Hematopoietic multipotent progenitor cell treated with erythropoietin and hydrocortisone succinate and interleukin-3 and kit ligand, for 4 days (in vitro differentiated cells): ENCODE data around the gene SPTBN5.

ENCODE experiments used
- DNase-seq: peaks from one replicate; pipeline ENCODE4 v3.0.0-alpha.2; 2015

The SPTBN5 gene

DNA sequence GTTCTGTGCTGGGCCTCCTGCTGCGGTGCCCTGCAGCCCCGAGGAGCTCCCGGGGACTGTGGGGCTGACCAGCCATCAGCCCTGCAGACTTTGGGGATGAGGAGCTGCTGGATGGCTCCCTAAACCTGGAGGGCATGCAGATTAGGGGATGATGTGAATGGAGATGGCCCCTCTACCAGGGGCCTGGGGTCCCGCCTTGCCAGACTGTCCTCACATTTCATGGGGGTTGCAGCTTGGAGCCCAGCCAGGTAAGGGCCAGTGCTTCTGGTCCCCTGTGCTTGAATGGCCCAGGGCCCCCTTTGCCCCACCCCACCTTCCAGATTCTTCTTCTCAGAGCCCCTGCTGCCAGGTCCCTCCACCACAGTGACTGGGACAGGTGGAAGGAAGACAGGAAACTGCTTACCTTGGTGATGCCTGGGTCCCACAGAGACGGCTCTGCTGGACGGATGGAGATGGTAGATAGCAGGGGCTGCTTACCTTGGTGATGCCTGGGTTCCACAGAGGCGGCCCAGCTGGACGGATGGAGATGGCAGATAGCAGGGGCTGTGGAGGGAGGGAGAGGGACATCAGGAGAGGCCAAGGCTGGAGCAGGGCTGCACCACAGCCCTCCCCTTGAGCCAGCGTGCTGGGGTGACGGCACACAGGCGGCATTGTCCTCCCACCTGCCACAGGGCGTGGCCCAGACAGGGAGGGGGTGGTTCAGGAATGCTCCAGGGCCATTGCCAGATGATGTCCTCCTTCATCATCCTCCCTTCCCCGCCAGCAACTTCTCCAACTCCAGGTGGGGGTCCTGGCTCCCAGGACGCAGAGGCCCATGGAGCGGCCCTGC is at the start of gene SPTBN5:
SPTBN5 (minus strand) TSS at position 632 of the 829 bp plus-strand sequence; CDS start at position 76, 556 bp downstream.
- DNase-seq = no peak

DNA sequence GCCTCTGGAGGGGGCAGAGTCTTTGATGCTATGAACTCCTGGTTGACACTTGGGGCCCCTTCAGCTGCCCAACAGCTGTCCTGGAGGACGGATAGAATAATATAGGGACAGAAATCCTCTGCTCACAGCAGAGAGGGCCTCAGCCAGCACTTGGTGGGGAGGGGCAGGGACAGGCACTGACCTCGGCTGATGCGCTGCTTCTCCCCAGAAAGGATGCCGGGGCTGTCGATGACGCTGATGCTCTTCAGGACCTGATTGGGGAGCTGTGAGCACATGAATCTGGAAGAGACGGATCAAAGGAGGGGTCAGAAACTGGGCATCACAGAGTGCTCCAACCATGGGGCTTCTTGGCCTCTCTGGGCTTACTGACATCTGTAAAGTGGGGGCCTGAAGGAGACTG is 49.0 kb upstream of the SPTBN5 start:
- no peak for DNase-seq

DNA sequence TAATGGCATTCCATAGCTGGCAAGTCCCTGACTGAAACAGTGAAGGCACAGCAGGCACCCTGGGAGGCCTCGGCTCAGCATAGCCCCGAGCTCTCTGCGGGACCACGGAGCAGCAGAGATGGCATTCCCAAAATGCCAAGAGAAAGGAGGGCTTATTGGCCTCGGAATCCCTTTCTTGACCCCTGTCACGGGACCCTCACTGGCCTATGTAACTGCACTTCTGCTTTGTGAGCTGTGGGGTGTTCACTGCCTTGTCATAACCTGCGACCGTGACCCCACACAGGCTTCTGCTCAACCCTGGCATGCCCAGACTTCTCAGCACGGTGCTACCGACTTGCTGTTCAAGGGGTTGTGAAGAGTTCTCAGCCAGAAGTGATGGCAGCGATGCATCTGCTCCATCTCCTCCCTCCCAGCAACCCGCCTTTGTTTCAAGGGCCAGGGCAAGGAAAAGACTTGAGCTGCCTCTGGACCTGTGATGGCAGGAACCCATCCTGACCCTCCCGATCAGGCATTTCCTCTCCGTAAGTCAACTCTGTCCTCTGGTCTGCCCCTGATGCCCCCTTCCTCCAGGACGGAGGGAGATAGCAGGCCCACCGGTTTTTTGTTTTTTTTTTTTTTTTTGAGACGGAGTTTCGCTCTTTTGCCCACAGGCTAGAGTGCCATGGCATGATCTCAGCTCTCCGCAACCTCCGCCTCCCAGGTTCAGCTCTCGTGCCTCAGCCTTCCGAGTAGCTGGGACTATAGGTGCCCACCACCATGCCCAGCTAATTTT is 48.0 kb upstream of the SPTBN5 start:
- no peak for DNase-seq

DNA sequence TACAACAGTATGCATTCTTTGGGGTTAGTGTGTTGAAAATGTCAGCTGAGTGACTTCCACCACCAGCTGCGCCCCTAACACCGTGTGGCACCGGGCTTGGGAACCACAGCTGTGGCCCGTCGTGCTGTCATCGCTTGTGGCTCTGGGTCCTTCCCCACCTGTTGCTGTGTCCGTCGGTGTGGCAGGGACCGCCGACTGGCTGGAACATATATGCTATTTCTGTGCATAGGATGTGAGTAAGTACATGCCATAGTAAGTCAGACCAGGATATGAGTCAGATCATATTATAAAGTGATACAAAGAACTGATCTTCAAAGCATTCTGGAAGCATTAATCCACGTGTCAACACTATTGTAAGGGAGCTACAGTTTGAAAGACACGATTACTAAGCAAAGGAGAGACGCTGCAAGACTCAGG is 46.6 kb upstream of the SPTBN5 start:
- no peak for DNase-seq

DNA sequence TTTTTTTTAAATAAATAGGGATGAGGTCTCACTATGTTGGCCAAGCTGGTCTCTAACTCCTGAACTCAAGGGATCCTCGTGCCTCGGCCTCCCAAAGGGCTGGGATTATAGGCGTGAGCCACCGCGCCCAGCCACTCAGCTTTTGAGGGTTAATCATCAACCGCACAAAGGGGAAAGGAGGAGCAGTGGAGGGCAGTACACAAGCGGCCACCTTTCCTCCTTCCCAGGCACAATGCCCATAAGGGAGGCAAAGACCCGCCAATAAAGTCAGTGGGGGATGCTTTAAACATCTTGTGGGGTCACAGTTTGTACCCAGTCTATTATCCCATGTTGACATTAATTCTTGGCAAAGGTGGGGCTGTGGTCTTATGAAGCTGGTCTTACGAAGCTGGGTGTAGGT is 46.1 kb upstream of the SPTBN5 start:
- DNase-seq = no peak

DNA sequence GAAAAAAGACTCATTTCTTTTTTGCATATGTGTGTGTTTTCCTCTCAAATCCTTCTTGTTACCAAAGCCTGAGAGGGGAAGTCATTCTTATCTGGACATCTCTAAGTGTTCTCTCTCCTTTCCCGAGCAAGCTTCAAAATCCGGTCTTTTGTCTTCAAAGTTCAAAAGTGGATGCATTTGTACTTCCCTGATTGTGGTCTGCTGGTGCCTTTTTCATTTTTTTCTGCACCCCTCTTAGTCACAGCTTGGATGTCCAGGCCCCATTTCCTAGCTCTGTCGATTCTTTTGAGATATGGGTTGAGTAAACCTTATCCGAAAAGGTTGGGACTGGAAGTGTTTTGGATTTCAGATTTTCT is 43.7 kb upstream of the SPTBN5 start:
- DNase-seq = no peak

DNA sequence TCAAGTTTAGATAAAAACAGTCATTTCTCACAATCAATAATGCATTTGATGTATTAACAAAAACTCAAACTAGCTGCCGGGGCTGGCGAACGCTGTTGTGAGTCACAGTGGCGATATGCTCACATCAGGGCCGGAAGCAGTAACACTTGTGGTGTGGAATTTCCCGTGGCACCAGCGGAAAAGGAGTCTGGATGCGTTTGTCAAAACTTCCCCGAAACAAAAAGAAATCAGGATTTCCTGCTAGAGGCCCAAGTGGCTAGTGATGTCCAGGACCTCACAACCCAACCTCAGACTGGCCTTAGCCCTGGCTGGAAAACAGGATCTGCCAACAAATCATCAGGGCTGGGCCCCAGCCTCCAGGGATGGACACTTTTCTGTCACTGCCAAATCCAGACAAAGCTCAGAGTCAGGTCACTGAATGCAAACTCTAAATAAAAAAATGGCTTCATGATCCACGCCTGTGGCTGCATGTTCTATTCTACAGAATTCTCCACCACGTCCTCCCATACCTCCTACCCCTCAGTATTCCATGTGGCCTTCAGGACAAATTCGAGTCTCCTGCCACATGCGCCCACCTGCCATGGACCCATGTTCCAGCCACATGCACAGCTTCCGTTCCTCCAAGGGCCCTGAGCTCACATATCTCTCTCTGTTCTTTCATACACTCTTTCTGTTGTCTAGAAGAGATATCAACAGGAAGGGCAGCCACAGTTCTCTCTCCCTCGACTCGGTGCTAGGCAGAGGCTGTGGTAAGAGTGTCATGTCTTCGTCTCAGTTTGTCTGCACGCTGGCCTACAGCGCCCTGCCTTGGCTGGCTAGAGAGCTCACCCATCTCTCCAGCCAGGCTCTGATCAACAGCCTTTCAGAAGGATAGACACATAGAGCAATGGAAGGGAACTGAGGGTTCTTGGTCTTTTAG is 43.1 kb upstream of the SPTBN5 start:
- peak; percentile 77 for DNase-seq

DNA sequence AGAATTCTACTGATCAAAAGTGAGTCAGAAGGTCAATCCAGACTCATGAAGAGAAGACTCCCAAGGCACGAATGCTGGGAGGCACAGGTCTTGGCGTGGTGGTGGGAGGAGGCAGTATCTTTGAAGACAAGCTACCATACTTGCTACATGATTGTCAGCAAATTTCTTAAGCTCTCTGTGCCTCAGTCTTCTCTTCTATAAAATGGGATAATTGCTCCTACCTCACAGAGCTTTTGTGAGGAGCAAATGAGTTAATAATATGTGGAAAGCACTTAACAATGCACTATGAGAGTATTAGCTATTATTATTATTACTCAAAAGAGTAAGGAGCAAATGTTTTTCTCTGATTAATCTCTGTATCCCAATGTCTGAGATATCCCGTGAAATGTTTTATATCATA is 42.3 kb upstream of the SPTBN5 start:
- DNase-seq = no peak

DNA sequence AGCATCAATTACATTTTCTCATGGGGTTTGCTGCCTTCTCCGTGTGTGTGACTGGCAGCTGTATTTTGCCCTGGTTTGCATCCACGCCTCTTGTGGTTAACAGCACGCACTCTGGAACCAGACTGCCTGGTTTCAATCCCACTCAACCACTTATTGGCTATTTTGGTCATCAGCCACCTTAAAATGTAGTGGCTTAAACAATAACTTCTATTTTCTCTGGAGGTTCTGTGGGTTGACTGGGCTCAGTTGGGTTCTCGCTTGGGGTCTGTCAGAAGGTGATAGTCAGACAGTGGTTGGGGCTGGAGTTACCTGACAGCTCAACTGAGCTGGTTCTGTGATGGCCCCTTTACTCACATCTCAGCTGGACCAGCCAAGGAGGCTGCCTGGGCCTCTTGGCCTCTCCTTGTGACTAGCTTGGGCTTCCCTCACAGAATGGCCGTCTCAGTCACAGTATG is 41.7 kb upstream of the SPTBN5 start:
- no peak for DNase-seq

DNA sequence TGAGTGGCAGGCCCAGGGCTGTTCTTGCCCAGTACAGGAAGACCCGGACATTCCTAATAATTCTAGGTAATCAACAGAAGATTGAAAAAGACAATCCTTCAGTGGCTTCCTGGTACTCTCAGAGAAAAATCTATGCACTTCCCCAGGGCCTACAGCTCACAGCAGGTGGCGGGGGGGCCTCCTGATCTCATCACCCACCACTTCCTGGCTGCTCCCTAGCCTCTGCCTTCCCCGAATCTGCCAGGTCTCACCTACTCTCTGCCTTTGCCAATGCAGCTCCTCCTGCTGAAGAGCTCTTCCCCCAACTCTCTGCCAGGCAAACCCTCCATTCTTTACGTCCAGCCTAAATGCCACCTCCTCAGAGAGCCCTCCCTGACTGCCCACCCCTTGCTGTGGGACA is 41.0 kb upstream of the SPTBN5 start:
- peak; percentile 48 for DNase-seq

DNA sequence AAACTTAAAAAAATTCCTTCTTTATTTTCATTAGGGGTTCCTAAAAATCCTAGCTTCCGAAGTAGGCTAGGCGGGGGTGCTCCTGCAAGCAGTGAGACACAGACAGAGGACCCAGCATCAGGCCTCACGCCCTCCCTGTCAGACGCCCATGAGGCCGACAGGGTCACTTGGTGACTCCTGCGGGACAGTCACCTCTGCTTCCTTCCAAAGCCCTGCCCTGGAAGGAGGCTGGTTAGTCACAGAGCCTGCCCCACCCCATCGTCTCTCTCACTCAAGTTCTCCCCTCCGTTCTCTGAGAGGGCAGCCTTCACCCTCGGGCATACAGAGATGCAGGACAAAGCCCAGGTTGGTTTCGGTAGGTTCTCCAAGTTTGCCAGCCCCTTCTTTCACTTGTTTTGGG is 39.9 kb upstream of the SPTBN5 start:
- no peak for DNase-seq

DNA sequence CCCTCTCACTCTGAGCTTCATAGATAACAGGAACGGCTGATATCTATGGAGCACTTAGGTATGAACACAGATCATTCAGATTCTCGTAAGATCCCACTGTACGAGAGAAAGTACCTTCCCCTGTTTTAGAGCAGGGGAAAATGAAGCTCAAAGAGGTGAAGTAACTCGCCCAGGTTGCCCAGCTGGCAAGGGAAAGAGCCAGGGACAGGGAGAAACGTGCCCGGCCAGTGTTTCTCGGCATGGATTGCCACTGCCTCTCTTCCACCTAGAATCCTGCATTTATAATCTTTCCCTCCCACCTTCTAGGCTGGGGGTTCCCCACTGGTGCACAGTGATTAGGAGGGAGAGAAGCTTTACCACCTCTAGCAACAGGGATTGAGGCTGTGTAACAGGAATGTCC is 39.5 kb upstream of the SPTBN5 start:
- no peak for DNase-seq

DNA sequence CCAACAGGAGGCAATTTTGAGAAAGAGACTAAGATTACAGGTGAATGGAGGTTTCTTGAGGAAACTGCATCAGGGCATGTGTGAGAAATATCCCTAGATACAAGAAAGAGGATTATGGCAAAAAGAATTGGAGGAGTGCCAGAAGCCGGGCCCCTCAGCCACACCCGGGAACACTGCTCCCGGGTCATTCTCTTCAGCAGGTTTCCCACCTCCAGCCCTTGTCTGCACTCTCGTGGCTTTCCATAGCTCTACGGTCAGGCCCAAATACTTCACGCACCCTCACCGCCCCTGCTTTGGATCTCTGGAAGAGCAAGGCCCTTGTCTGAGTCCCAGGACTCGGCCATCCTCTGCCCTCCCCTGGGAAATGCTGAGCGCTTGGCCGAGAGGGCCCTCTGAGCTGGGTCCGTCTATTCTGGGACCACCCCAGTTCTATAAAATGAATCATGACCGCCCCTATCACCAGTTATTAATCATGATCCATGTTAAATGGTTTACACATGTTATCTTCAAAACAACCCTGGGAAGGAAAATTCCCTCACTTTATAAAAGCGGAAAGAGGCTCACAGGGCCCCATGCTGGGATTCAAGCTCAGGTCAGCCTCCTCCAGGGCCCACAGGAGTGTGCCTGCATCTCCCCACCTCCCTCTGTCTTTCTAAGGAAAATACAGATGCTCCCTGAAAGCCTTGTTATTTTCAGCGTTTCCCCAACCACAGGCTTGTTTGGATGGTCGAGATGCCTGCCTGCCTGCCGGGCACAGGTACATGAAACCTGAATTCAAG is 38.8 kb upstream of the SPTBN5 start:
- DNase-seq = no peak

DNA sequence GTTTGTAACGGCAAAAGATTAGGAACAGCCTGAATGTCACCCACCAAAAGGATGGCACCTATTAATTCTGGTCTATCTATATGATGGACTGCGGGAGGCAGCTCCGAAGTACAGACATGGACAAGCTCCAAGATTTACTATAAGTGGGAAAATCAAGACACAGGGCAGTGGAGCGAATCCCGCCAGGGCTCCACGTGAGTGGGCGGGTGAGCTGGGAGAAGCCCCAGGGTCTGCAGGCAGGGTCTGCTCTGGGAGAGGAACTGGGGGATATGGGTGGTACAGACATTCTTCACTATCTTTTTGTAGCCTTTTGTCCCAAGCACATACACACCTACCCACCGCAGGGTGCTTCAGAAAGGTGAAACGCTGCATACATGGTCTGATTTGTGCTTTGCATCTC is 38.2 kb upstream of the SPTBN5 start:
- no peak for DNase-seq

DNA sequence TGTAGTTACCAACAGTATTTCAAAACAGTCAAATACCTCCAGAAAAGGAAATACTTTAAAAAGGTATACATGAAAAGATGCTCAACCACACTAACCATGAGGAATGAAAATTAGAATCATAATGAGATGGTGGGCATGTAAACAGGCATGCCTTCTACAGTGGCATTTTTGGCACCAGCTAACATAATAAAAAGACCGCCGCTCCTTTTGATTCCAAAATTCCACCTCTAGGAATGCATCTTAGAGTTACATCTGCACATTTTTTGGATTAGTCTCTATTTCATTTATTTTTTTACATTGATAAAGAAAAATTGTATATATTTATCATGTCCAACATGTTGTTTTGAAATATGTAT is 37.0 kb upstream of the SPTBN5 start:
- DNase-seq = no peak

DNA sequence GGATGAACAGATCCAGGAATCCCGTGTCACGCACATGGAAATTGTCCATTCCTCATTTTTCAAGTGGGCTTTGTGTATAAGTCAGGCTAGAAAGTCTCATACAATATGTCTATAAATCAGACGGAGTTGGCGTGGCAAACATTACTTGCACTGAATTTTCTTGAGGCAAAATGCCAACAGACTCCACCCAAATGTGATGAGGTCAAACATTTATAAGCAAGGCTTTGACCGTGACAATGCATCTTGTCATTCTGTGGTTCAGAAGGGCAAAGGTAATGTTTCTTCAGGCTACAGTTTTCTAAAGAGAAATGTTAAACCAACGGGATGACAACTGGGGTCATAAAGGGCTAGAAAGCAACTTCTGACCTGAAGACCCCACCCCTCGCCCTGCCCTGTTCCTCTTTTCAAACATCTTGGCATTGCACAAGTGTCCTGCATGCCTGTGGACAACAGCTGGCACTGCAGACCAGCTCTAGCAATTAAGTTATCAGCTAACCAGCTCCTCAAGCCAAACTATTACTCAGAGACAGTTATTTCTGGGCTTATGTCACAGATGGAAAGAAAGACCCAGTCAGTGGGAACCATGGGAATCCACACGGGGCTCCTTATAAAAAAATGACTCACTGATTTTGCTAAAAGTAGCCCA is 36.5 kb upstream of the SPTBN5 start:
- peak; percentile 44 for DNase-seq

DNA sequence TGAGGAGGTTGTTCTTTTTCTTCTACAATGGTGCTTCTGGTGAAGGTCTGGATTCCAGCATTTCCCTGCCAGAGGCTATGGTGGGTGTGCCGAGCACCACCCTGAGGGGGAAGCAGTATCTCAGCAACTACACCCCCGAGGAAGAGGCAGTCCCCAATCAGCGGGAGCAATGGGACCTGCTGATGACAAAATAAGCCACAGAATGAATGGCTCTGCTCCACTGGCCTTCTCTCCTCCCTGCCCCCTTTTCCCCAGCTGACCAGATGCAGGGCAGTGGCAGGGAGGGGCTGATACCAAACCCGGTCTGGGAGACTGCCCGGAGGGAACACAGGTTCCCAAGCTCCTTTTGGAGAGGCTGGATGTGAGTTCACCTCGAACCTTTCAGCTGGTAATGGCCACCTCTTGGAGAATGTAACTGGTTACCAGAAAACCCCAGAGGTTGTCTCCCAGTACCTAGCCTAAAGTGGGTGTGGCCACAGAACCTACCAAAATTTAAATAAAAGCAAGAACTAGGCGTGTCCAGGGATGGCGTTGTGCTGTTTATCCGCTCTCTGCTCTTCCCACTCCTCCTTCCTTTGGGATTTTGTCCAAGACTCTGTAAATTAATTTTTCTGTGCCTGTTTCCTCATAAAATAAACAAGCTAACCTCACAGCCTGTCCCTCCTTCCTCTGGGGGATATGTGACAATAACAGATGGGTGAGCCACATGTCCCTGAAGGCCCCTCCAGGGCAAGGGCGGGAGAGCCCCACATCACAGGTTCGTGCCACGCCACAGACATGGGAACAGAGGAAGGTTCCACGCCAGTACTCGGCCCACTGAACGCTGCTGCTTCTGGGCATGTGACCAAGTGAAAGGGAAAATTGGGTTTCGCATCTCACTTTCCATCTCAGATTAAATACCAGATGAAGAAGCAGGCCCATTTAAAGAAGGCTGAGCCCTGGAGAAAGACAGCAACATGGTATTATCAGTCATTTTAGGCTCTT is 35.1 kb upstream of the SPTBN5 start:
- no peak for DNase-seq

DNA sequence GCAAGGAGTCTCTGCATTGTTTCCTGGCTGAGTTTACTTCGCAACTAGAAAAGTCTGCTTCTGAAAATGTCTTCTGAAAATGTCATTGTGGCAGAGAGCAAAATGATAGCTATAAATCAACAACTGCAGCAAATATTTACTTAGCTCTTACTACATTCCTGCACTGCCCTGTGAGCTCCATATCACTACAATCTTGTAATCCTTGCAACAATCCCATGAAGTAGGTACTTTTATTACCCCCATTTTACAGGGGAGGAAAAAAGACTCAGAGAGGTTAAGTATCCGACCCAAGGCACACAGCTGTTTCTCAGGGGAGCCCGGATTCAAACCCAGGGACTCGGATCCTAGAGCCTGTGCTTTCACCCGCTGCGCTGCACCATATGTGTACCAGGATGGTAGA is 34.2 kb upstream of the SPTBN5 start:
- no peak for DNase-seq

DNA sequence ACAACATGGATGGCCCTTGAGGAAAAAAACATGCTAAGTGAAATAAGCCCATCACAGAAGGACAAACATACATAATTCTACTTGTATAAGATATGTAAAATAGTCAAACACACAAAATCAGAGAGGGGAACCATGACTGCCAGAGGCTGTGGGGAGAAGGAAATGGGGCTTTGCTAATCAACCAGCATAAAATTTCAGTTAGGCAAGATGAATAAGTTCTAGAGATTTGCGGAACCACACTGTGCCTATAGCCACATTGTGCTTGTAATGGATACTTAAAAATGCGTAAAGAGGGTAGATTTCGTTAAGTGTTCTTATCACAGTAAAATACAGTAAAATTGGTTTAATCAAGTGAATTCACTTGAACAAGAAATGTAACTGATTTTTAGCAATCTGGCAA is 33.7 kb upstream of the SPTBN5 start:
- no peak for DNase-seq

DNA sequence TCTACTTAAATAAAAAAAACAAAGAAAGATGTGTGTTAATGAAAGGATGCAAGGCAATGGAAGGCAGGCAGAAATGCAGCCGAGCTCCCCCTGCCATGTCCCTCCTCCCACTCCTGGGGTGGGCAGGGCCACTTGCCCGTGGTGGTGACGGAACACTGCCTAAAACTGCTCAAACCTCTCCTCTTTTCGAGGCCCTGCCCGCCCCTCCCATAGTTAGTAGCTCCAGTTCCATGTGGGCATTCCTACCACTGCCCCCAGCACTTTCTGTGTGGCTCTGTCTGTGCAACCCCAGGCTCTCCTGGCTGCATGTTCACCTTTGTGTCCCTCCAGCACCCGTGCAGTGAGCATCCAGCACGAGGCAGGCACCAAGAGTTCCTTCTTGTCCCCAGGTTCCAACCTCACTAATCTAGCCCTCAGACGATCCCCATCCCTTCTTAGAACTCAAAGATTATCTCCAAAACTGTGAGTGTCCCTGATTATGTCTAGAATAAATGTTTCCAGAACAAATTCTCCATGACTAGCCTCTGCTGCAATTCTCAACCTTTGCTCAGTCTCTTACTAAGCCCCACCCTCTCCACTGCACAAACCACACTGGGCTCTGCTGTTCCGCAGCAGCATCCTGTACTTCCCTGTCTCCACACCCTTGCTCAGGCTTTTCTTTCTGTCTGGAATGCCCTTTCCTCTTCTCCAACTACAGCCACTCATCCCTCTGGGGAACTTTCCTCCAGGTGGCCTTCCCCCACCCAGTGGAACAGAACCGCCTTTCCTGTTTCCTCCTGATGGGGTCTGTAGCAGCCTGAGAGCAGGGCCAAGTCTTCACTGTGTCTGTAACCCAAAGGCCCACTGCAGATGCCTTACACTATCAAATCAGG is 32.6 kb upstream of the SPTBN5 start:
- DNase-seq = peak; percentile 27
